ENCODE data around the gene GLB1L3. TPM values are rescaled to one million over a fixed set of nuclear protein-coding genes. Genes with fewer than 3 reads are reported as not detected.

GLB1L3 gene
- total and polyA plus RNA-seq, 2 of the 4 experiments (the other 2 are of a cell fraction): not detected

DNA sequence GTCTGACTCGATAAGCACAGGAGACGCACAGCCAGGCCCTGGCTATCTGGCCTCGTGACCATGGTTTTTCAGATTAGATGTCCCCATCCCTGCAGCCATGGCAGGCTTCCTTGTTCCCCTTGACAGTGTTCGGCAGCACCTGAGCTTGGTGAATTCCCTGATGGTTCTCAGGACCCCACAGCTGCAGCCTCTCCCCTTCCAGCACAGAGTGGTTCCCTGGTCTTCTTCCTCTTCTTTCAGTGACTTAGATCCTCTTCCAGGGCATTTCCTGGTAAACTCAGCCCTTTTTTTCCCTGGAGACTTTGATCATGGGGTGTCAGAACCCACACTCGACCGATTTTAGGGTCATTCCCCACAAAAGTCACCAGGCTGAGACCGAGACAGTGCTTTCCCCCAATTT lies 14.5 kb downstream of the GLB1L3 start:
- H3K9ac ChIP-seq (ENCODE audit: low read depth, low read length): no peak overlapping the region
- H4K5ac ChIP-seq (ENCODE audit: low read depth, low read length): no peak overlapping the region
- DNase-seq (no peak), ATAC-seq (ENCODE audit: low read depth) (no peak)
- dilution Hi-C loops (cut with HindIII; ENCODE audit: low sequenced_read_pairs, unreplicated experiment): no loop called here
- H2AFZ ChIP-seq (replicated peaks; ENCODE audit: low read length, poor library complexity): no peak overlapping the region
- H2AK5ac ChIP-seq (ENCODE audit: low read depth, low read length): no peak overlapping the region
- H3K18ac ChIP-seq (ENCODE audit: low read depth, low read length): no peak overlapping the region
- H4K8ac ChIP-seq (ENCODE audit: low read depth in 2 of 2, low read length in 2 of 2): no peak overlapping the region
- no peak overlapping the region for H2BK20ac ChIP-seq (ENCODE audit: low read depth, low read length)
- H3K4me3 ChIP-seq (ENCODE audit: insufficient read depth, low read depth, low read length): no peak overlapping the region
- H3K27ac ChIP-seq (ENCODE audit: insufficient read depth, low read length): no peak overlapping the region
- TF ChIP-seq BHLHE40 (IDR thresholded peaks at IDR 0.05; ENCODE audit: low read depth, low read length): no peak
- no peak for TF ChIP-seq MAZ (IDR thresholded peaks at IDR 0.05; ENCODE audit: borderline replicate concordance, low read depth, low read length)
- TF ChIP-seq CHD1 (IDR thresholded peaks at IDR 0.05; ENCODE audit: low read depth, low read length): no peak
- TF ChIP-seq MXI1 (IDR thresholded peaks at IDR 0.05; ENCODE audit: borderline replicate concordance, low read depth, low read length): no peak
- TF ChIP-seq CEBPB (IDR thresholded peaks at IDR 0.05; ENCODE audit: low read depth, low read length): no peak
- no peak for TF ChIP-seq RFX5 (IDR thresholded peaks at IDR 0.05; ENCODE audit: low read depth, low read length)
- no peak for TF ChIP-seq POLR2A (IDR thresholded peaks at IDR 0.05; ENCODE audit: low read depth, low read length)
- TF ChIP-seq NFE2L2 (IDR thresholded peaks at IDR 0.05; ENCODE audit: low read depth, low read length): no peak
- TF ChIP-seq, protein P1, sequence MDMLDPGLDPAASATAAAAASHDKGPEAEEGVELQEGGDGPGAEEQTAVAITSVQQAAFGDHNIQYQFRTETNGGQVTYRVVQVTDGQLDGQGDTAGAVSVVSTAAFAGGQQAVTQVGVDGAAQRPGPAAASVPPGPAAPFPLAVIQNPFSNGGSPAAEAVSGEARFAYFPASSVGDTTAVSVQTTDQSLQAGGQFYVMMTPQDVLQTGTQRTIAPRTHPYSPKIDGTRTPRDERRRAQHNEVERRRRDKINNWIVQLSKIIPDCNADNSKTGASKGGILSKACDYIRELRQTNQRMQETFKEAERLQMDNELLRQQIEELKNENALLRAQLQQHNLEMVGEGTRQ (IDR thresholded peaks at IDR 0.05; ENCODE audit: low read depth, low read length): no peak
- TF ChIP-seq, protein P2, sequence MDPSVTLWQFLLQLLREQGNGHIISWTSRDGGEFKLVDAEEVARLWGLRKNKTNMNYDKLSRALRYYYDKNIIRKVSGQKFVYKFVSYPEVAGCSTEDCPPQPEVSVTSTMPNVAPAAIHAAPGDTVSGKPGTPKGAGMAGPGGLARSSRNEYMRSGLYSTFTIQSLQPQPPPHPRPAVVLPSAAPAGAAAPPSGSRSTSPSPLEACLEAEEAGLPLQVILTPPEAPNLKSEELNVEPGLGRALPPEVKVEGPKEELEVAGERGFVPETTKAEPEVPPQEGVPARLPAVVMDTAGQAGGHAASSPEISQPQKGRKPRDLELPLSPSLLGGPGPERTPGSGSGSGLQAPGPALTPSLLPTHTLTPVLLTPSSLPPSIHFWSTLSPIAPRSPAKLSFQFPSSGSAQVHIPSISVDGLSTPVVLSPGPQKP (IDR thresholded peaks at IDR 0.05; ENCODE audit: borderline replicate concordance, low read depth, low read length): no peak
- TF ChIP-seq RAD21 (IDR thresholded peaks at IDR 0.05; ENCODE audit: low read length): no peak
- TF ChIP-seq RCOR1 (IDR thresholded peaks at IDR 0.05; ENCODE audit: insufficient replicate concordance, low read length): no peak
- no peak for TF ChIP-seq SMC3 (IDR thresholded peaks at IDR 0.05; ENCODE audit: low read depth, low read length)
- TF ChIP-seq, protein P3, sequence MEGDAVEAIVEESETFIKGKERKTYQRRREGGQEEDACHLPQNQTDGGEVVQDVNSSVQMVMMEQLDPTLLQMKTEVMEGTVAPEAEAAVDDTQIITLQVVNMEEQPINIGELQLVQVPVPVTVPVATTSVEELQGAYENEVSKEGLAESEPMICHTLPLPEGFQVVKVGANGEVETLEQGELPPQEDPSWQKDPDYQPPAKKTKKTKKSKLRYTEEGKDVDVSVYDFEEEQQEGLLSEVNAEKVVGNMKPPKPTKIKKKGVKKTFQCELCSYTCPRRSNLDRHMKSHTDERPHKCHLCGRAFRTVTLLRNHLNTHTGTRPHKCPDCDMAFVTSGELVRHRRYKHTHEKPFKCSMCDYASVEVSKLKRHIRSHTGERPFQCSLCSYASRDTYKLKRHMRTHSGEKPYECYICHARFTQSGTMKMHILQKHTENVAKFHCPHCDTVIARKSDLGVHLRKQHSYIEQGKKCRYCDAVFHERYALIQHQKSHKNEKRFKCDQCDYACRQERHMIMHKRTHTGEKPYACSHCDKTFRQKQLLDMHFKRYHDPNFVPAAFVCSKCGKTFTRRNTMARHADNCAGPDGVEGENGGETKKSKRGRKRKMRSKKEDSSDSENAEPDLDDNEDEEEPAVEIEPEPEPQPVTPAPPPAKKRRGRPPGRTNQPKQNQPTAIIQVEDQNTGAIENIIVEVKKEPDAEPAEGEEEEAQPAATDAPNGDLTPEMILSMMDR (conservative IDR thresholded peaks at IDR 0.05; ENCODE audit: low read depth, low read length): no peak
- no peak for TF ChIP-seq MAFK (IDR thresholded peaks at IDR 0.05; ENCODE audit: low read depth, low read length)
- TF ChIP-seq FOS (IDR thresholded peaks at IDR 0.05; ENCODE audit: low read depth, low read length): no peak
- no peak overlapping the region for H2BK120ac ChIP-seq (ENCODE audit: low read depth, low read length)
- no peaks in the 10 kb centered on the region; the same call in 1 of the 2 replicates for H3K9me3 ChIP-seq (ENCODE audit: control insufficient read depth, insufficient read depth, low read length)
- H4K91ac ChIP-seq (ENCODE audit: insufficient read depth, low read depth, low read length): no peak overlapping the region
- H2AK9ac ChIP-seq (replicated peaks; ENCODE audit: low read depth, low read length, poor library complexity): no peak overlapping the region
- H3K23ac ChIP-seq (ENCODE audit: low read depth, low read length): no peak overlapping the region
- H3K4me2 ChIP-seq (ENCODE audit: low read depth, low read length): no peak overlapping the region
- no peaks in the 10 kb centered on the region for H3K9me1 ChIP-seq (ENCODE audit: insufficient read depth, low read length)
- no peaks in the 10 kb centered on the region for H3K4me1 ChIP-seq (ENCODE audit: control insufficient read depth, insufficient read depth, low read length)
- no peak overlapping the region for H3K14ac ChIP-seq (replicated peaks; ENCODE audit: low read depth, low read length)
- H3K27me3 ChIP-seq (ENCODE audit: control insufficient read depth, insufficient read depth, low read length): no peaks in the 10 kb centered on the region
- H2BK5ac ChIP-seq (ENCODE audit: low read depth, low read length, poor library complexity, severe bottlenecking): no peak overlapping the region
- 48% methylated on average over 4 of the region's 7 CpGs; no CpG with 5 or more reads in 1 of the 2 experiments for WGBS, 2 experiments (ENCODE audit: extremely low coverage in 2 of 2, insufficient read length in 1 of 2)
- BruUV-seq (replicated peaks): no TSS peak
- no peak overlapping the region for H3K4ac ChIP-seq (ENCODE audit: low read depth, low read length)
- ChIA-PET POLR2A (ENCODE audit: unreplicated experiment) (no interaction called here), CTCF (no interaction called here)
- no peak overlapping the region for H3K56ac ChIP-seq (ENCODE audit: extremely low read depth, insufficient read depth, low read length)
- intact Hi-C loops (cut with micrococcal nuclease): no loop called here
- in situ Hi-C loops (cut with MboI; ENCODE audit: low sequenced_read_pairs): no loop called here
- H3K36me3 ChIP-seq (ENCODE audit: control insufficient read depth, insufficient read depth, low read length): no peaks in the 10 kb centered on the region
- H3K79me1 ChIP-seq (ENCODE audit: low read depth in 1 of 2, low read length in 2 of 2): no peaks in the 10 kb centered on the region
- no peaks in the 10 kb centered on the region for H4K20me1 ChIP-seq (ENCODE audit: insufficient read depth, low read length)
- no peak overlapping the region for H2BK15ac ChIP-seq (ENCODE audit: low read depth, low read length)

Data from IMR-90 (cell line).